Right lobe of liver (tissue), 4 donors: ENCODE measurements around the gene PSMF1.

ENCODE experiments used
- POLR2A ChIP-seq: fragments of 450-650 bp; IDR thresholded peaks from one replicate; pipeline ENCODE4 v1.6.1; 2017; ENCODE audit warnings: antibody characterized with exemption, mild to moderate bottlenecking
- TF ChIP-seq, protein P1 (sequence below), 4 donors: fragments of 200-600 bp in 3 of 4; fragments of 450-650 bp in 1 of 4; IDR thresholded peaks; one replicate each; pipeline versions ENCODE4 v1.5.1 to v1.8.0; 2016 to 2022; ENCODE audit warnings: antibody characterized with exemption in 4 of 4, mild to moderate bottlenecking in 2 of 4
- donor health status: DM: no; HTN: no; CAD: no.
- donor health status: DM: no; HTN: no; CAD: no.
- donor health status: DM: no; HTN: yes; CAD: no.

DNA sequence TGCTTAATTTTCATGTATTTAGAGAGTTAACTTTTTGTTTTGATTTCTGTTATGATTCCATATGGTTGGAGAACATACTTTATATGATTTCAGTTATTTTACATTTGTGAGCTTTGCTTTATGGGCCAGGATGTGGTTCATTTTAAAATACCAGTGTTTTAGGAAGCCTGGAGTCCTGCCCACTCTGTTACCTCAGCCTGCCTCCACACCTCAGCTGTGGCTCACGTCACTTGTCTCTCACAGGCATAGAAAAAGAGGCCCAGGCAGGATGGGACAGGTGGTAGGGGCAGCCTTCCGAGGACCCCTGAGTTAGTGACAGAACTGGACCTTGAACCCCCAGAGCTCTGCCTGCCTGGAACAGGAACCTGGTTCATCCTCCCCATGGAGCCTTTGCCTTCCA is 16.0 kb downstream of the PSMF1 start:
- TF ChIP-seq, protein P1, sequence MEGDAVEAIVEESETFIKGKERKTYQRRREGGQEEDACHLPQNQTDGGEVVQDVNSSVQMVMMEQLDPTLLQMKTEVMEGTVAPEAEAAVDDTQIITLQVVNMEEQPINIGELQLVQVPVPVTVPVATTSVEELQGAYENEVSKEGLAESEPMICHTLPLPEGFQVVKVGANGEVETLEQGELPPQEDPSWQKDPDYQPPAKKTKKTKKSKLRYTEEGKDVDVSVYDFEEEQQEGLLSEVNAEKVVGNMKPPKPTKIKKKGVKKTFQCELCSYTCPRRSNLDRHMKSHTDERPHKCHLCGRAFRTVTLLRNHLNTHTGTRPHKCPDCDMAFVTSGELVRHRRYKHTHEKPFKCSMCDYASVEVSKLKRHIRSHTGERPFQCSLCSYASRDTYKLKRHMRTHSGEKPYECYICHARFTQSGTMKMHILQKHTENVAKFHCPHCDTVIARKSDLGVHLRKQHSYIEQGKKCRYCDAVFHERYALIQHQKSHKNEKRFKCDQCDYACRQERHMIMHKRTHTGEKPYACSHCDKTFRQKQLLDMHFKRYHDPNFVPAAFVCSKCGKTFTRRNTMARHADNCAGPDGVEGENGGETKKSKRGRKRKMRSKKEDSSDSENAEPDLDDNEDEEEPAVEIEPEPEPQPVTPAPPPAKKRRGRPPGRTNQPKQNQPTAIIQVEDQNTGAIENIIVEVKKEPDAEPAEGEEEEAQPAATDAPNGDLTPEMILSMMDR (IDR thresholded peaks at IDR 0.05): no peak
- TF ChIP-seq POLR2A: no peak
